Measurements from ENCODE around the gene CCS.

DNA sequence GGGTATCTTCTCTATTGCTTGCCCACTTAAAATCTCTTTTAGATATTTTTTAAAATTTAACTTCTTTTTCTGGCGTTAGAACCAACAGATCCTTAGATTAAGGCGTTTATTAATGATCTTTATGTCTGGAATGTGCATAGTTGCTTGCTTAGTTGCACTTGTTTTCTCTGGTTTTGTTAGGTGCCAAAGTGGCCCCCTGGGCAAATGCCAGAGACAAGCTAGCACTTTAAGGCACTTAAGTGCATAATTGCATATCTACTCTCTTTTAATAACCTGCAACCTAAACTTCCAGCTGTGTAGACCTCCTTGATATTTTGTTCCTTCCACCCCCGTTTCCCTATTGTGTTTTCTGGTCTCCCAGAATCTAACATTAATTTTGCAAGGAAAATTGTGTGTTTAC, 48.8 kb downstream of the CCS start:
- TF ChIP-seq REPIN1 (tag by site-specific recombination; IDR thresholded peaks at IDR 0.05; ENCODE audit: low read depth) (no peak), ZNF747 (tag by site-specific recombination; IDR thresholded peaks at IDR 0.05) (no peak), ZNF544 (tag by site-specific recombination; IDR thresholded peaks at IDR 0.05) (no peak), ZNF654 (tag by site-specific recombination; IDR thresholded peaks at IDR 0.05; ENCODE audit: low read depth) (no peak), ZNF548 (tag by site-specific recombination; IDR thresholded peaks at IDR 0.05) (no peak), YY1 (tag by site-specific recombination; IDR thresholded peaks at IDR 0.05) (no peak), ZNF138 (tag by site-specific recombination; IDR thresholded peaks at IDR 0.05; ENCODE audit: borderline replicate concordance) (no peak)
- TF ChIP-seq, protein P1, sequence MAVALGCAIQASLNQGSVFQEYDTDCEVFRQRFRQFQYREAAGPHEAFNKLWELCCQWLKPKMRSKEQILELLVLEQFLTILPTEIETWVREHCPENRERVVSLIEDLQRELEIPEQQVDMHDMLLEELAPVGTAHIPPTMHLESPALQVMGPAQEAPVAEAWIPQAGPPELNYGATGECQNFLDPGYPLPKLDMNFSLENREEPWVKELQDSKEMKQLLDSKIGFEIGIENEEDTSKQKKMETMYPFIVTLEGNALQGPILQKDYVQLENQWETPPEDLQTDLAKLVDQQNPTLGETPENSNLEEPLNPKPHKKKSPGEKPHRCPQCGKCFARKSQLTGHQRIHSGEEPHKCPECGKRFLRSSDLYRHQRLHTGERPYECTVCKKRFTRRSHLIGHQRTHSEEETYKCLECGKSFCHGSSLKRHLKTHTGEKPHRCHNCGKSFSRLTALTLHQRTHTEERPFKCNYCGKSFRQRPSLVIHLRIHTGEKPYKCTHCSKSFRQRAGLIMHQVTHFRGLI (tag by site-specific recombination; IDR thresholded peaks at IDR 0.05), result no peak
- TF ChIP-seq, protein P2, sequence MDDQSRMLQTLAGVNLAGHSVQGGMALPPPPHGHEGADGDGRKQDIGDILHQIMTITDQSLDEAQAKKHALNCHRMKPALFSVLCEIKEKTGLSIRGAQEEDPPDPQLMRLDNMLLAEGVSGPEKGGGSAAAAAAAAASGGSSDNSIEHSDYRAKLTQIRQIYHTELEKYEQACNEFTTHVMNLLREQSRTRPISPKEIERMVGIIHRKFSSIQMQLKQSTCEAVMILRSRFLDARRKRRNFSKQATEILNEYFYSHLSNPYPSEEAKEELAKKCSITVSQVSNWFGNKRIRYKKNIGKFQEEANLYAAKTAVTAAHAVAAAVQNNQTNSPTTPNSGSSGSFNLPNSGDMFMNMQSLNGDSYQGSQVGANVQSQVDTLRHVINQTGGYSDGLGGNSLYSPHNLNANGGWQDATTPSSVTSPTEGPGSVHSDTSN (CRISPR knock-in tag; IDR thresholded peaks at IDR 0.05), result no peak
- TF ChIP-seq, protein P3, sequence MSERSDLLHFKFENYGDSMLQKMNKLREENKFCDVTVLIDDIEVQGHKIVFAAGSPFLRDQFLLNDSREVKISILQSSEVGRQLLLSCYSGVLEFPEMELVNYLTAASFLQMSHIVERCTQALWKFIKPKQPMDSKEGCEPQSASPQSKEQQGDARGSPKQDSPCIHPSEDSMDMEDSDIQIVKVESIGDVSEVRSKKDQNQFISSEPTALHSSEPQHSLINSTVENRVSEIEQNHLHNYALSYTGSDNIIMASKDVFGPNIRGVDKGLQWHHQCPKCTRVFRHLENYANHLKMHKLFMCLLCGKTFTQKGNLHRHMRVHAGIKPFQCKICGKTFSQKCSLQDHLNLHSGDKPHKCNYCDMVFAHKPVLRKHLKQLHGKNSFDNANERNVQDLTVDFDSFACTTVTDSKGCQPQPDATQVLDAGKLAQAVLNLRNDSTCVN (tag by site-specific recombination; optimal IDR thresholded peaks at IDR 0.05), result no peak
